Ovary (tissue), 9 donors: ENCODE results near the gene CYP46A1. TPM values are rescaled to one million over a fixed set of nuclear protein-coding genes. Genes with fewer than 3 reads are reported as not detected.
A peak's percentile ranks its signal among the peaks of the same experiment; 100 is the strongest.

Source experiments
- DNase-seq, 5 donors: peaks; one replicate each; pipeline ENCODE4 v3.0.0-alpha.2; 2019 to 2020
- H3K27ac ChIP-seq, 2 donors: fragments of 200-600 bp; one replicate each; pipeline versions ENCODE4 v1.5.1 to v1.8.0; 2019 to 2022
- H3K27me3 ChIP-seq: fragments of 200-600 bp; one replicate; pipeline ENCODE4 v1.8.0; 2022
- H3K36me3 ChIP-seq: fragments of 200-600 bp; sonication (generic); one replicate; pipeline ENCODE4 v1.5.1; 2019
- H3K4me1 ChIP-seq: one replicate; pipeline ENCODE4 v1.8.1; 2013; ENCODE audit warnings: mild to moderate bottlenecking, moderate library complexity; ENCODE audit not compliant: insufficient read depth
- H3K4me3 ChIP-seq: fragments of 200-600 bp; sonication (generic); one replicate; pipeline ENCODE4 v1.5.1; 2017
- H3K9me3 ChIP-seq, 2 donors: fragments of 200-600 bp in 1 of 2; sonication (generic) in 1 of 2; one replicate each; pipeline versions ENCODE4 v1.5.1 to v1.8.1; 2013 to 2019; ENCODE audit warnings: mild to moderate bottlenecking in 1 of 2, moderate library complexity in 1 of 2
- CTCF ChIP-seq, 3 donors: fragments of 450-650 bp in 2 of 3; fragments of 200-600 bp in 1 of 3; IDR thresholded peaks; one replicate each; pipeline versions ENCODE4 v1.5.1 to v1.8.0; 2016 to 2022; ENCODE audit warnings: antibody characterized with exemption in 3 of 3, mild to moderate bottlenecking in 1 of 3
- EP300 ChIP-seq: sonication (generic); formaldehyde crosslinking; IDR thresholded peaks from one replicate; pipeline ENCODE4 v1.6.1; 2017; ENCODE audit warnings: antibody characterized with exemption
- POLR2A ChIP-seq: fragments of 450-650 bp; IDR thresholded peaks from one replicate; pipeline ENCODE4 v1.6.1; 2017; ENCODE audit warnings: antibody characterized with exemption, mild to moderate bottlenecking, moderate library complexity
- WGBS, 3 donors: extraction: QIAGEN DNeasy Blood & Tissue Kit in 1 of 3; methylation state at CpG; one replicate each; pipeline versions ENCODE4 v1.1.5 to v1.1.7; 2013 to 2017; 5-methylcytosine and 5-hydroxymethylcytosine counted together
- intact Hi-C, 4 donors: fragments of 100-400 bp; cut with DNase I; formaldehyde crosslinking; loops; one replicate each; pipeline versions ENCODE4 v1.11.0 to v1.15.1; 2022 to 2023
- polyA plus RNA-seq, 2 donors: library from polyadenylated mRNA; stranded (reverse); fragments of 200-250 nt in 1 of 2; fragments of 350-450 nt in 1 of 2; fragmentation: Illumina TruSeq in 1 of 2; extraction: RNeasy Lipid Tissue Mini Kit (QIAGEN cat#74804) in 1 of 2; gene quantifications; one replicate each; pipeline ENCODE4 v1.2.3, GENCODE V29; 2013 to 2014
- total RNA-seq, 7 donors: library from RNA; depleted of rRNA in 2 of 7; stranded (reverse); fragments of >200 nt in 2 of 7; fragmentation: NEBNext Ultra II Directional in 3 of 7; extraction: Animal tissue kit (Norgen Biotek cat#: 25700) in 3 of 7; gene quantifications; one replicate each; pipeline versions ENCODE4 v1.1.0 to v1.2.4, GENCODE V29; 2016 to 2023
- donor health status: DM: no; HTN: no; CAD: no; lungs with moderate emphysema.
- donor health status: DM: no; HTN: no; CAD: no.
- donor health status: Bipolar disorder and iron deficiency.
- donor health status: DM: yes; HTN: yes; CAD: no.
- donor health status: DM: no; HTN: no; CAD: no.
- donor health status: DM: yes; HTN: yes; CAD: no.

Gene CYP46A1
- total and polyA plus RNA-seq, 9 donors = 0.48 to 4.9 (median 1.7) TPM

DNA sequence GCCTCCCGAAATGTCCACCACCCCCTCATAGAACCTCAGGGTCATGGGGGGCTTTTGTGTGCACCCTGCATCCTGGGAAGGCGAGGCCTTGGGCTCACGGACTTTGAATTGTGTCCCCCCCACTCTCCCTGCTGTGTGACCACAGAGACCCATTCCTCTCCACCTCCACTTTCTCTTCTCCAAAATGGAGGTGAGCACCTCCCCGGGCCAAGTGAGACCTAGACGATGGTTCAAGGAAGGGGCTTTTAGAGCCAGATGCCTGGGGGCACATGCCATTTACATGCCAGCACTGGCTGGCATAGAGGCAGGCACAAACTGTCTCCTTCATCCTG lies 33.5 kb downstream of the CYP46A1 start:
- intact Hi-C loops = no loop called here
- no peaks in the 10 kb centered on the region for H3K36me3 ChIP-seq
- WGBS, 3 donors = 79 to 89% (median 83%) methylated on average over 5 of the region's 5 CpGs
- no peak for TF ChIP-seq POLR2A
- no peak for TF ChIP-seq EP300
- TF ChIP-seq CTCF (IDR thresholded peaks at IDR 0.05) = no peak
- H3K4me3 ChIP-seq = no peak overlapping the region
- DNase-seq = no peak
- H3K27ac ChIP-seq = no peak overlapping the region
- H3K9me3 ChIP-seq = no peaks in the 10 kb centered on the region
- no peaks in the 10 kb centered on the region for H3K27me3 ChIP-seq
- no peaks in the 10 kb centered on the region for H3K4me1 ChIP-seq

- intact Hi-C loops = no loop called here
- 76 to 80% (median 79%) methylated on average over 14 of the region's 14 CpGs for WGBS, 3 donors
- no peak overlapping the region for H3K27ac ChIP-seq
- no peaks in the 10 kb centered on the region for H3K9me3 ChIP-seq
- no peak overlapping the region for H3K4me3 ChIP-seq
- no peaks in the 10 kb centered on the region for H3K36me3 ChIP-seq
- no peak for DNase-seq
- no peaks in the 10 kb centered on the region for H3K4me1 ChIP-seq
- TF ChIP-seq POLR2A (no peak), EP300 (no peak), CTCF (IDR thresholded peaks at IDR 0.05) (no peak)
- H3K27me3 ChIP-seq = no peaks in the 10 kb centered on the region
These were observed 34.1 kb downstream of the CYP46A1 start for GRCh38 chr14:99718031-99718810.

GRCh38 chr14:99718811-99719192 lies 34.7 kb downstream of the CYP46A1 start:
- Histone ChIP-seq H3K27me3 (no peaks in the 10 kb centered on the region), H3K9me3 (no peaks in the 10 kb centered on the region), H3K4me3 (no peak overlapping the region), H3K27ac (no peak overlapping the region), H3K36me3 (no peaks in the 10 kb centered on the region), H3K4me1 (no peaks in the 10 kb centered on the region)
- 74 to 83% (median 80%) methylated on average over 5 of the region's 5 CpGs for WGBS, 3 donors
- intact Hi-C loops = no loop called here
- DNase-seq = no peak
- TF ChIP-seq CTCF (IDR thresholded peaks at IDR 0.05) (no peak), POLR2A (no peak), EP300 (no peak)

DNA sequence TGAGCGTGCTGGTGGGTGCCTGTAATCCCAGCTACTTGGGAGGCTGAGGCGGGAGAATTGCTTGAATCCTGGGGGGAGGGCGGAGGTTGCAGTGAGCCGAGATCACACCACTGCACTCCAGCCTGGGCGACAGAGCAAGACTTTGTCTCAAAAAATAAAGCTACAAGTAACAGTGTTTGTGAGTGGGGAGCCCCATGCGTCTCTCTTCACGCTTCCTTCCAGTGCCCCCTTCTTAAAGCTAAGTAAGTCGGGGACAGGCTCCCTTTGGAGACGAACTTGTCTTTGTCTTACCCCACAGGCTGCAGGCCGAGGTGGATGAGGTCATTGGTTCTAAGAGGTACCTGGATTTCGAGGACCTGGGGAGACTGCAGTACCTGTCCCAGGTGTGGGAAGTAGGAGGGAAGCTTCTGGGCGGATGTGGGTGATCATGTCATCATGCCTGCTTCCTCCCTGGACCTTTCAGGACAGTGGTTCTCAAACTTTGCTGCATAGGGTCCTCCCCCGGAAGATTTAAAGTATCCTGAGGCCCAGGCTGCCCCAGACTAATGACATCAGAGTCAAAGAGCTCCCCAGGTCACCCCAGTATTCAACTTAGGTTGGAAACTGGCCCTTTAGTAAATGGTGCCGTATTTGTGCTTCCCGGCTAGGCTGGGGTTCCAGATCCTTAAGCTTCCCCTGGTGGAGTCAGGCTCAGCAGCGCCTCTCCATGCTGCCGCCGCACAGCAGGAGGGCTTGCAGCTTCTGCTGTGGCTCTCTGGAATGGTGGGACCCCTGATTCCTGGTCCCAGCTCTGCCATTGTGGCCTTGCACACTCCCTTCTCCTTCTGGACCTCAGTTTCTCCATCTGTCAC lies 37.1 kb downstream of the CYP46A1 start:
- Histone ChIP-seq H3K27me3 (no peaks in the 10 kb centered on the region), H3K9me3 (no peaks in the 10 kb centered on the region), H3K4me1 (no peaks in the 10 kb centered on the region), H3K27ac (no peak overlapping the region), H3K4me3 (no peak overlapping the region), H3K36me3 (no peaks in the 10 kb centered on the region)
- DNase-seq = peak in 1 of 5 donors; percentile 7
- TF ChIP-seq POLR2A = no peak
- no peak for TF ChIP-seq CTCF (IDR thresholded peaks at IDR 0.05)
- no peak for TF ChIP-seq EP300
- 95 to 97% (median 96%) methylated on average over 18 of the region's 18 CpGs for WGBS, 3 donors
- intact Hi-C loops = no loop called here
